ENCODE measurements around the gene RRAGD. TPM values are rescaled to one million over a fixed set of nuclear protein-coding genes. Genes with fewer than 3 reads are reported as not detected.

The RRAGD gene
- total RNA-seq, 1 experiment from 2014 or later = 27.8 TPM

GRCh38 chr6:89392823-89393222, 19.2 kb downstream of the RRAGD start:
- no peak for DNase-seq (ENCODE audit: low read depth, low spot score)
- ChIA-PET POLR2A (interaction anchor here (0.6 kb wide), 1 partner anchor 25 kb away, joined by 4 read pairs; no protein-coding TSS in a partner anchor), CTCF (no interaction called here)
- no TSS peak for BruUV-seq (replicated peaks)
- in situ Hi-C loops (cut with HindIII; ENCODE audit: low pct_unique_long_range_greater_than_20kb, low sequenced_read_pairs) = no loop called here
- Histone ChIP-seq H3K9me3 (ENCODE audit: control insufficient read depth, insufficient read depth, low read depth, low read length) (no peaks in the 10 kb centered on the region), H3K4me3 (ENCODE audit: low read depth in 2 of 2, low read length in 2 of 2) (no peak overlapping the region), H3K4me1 (ENCODE audit: control insufficient read depth, insufficient read depth, low read length) (no peaks in the 10 kb centered on the region), H3K27ac (ENCODE audit: low read length) (no peak overlapping the region), H3K27me3 (ENCODE audit: control insufficient read depth, insufficient read depth, low read length) (no peaks in the 10 kb centered on the region), H3K36me3 (ENCODE audit: control insufficient read depth, insufficient read depth, low read length) (no peaks in the 10 kb centered on the region)
- TF ChIP-seq CTCF (IDR thresholded peaks at IDR 0.05) (no peak), POLR2AphosphoS5 (IDR thresholded peaks at IDR 0.05; ENCODE audit: low read depth, low read length) (no peak), SIN3A (IDR thresholded peaks at IDR 0.05; ENCODE audit: borderline replicate concordance, insufficient read depth, low read depth, low read length) (no peak), TCF7L2 (IDR thresholded peaks at IDR 0.05; ENCODE audit: low read depth, low read length) (no peak)
- TF ChIP-seq, protein P1, sequence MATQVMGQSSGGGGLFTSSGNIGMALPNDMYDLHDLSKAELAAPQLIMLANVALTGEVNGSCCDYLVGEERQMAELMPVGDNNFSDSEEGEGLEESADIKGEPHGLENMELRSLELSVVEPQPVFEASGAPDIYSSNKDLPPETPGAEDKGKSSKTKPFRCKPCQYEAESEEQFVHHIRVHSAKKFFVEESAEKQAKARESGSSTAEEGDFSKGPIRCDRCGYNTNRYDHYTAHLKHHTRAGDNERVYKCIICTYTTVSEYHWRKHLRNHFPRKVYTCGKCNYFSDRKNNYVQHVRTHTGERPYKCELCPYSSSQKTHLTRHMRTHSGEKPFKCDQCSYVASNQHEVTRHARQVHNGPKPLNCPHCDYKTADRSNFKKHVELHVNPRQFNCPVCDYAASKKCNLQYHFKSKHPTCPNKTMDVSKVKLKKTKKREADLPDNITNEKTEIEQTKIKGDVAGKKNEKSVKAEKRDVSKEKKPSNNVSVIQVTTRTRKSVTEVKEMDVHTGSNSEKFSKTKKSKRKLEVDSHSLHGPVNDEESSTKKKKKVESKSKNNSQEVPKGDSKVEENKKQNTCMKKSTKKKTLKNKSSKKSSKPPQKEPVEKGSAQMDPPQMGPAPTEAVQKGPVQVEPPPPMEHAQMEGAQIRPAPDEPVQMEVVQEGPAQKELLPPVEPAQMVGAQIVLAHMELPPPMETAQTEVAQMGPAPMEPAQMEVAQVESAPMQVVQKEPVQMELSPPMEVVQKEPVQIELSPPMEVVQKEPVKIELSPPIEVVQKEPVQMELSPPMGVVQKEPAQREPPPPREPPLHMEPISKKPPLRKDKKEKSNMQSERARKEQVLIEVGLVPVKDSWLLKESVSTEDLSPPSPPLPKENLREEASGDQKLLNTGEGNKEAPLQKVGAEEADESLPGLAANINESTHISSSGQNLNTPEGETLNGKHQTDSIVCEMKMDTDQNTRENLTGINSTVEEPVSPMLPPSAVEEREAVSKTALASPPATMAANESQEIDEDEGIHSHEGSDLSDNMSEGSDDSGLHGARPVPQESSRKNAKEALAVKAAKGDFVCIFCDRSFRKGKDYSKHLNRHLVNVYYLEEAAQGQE (IDR thresholded peaks at IDR 0.05; ENCODE audit: insufficient read depth in 1 of 2, low read depth in 2 of 2, low read length in 1 of 2) = no peak
- ATAC-seq = no peak
- intact Hi-C loops (cut with micrococcal nuclease; ENCODE audit: unreplicated experiment) = no loop called here

DNA sequence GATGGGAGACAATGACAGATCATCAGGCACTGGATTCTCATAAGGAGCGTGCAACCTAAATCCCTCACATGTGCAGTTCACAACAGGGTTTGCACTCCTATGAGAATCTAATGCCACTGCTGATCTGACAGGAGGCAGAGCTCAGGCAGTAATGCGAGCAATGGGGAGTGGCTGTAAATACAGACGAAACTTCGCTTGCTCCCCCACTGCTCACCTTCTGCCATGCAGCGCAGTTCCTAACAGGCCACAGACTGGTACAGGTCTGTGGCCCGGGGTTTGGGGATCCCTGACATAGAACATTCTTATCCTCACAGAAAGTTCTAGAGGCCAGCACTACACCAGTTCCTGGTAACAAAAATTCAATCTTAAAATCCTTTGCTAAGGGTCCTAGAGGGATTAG, 23.2 kb downstream of the RRAGD start:
- H3K9me3 ChIP-seq (ENCODE audit: control insufficient read depth, insufficient read depth, low read depth, low read length) = no peaks in the 10 kb centered on the region
- no peak overlapping the region for H3K4me3 ChIP-seq (ENCODE audit: low read depth in 2 of 2, low read length in 2 of 2)
- TF ChIP-seq POLR2AphosphoS5 (IDR thresholded peaks at IDR 0.05; ENCODE audit: low read depth, low read length) (no peak), TCF7L2 (IDR thresholded peaks at IDR 0.05; ENCODE audit: low read depth, low read length) (no peak), SIN3A (IDR thresholded peaks at IDR 0.05; ENCODE audit: borderline replicate concordance, insufficient read depth, low read depth, low read length) (no peak), CTCF (IDR thresholded peaks at IDR 0.05) (no peak)
- TF ChIP-seq, protein P1 (IDR thresholded peaks at IDR 0.05; ENCODE audit: insufficient read depth in 1 of 2, low read depth in 2 of 2, low read length in 1 of 2) = no peak
- DNase-seq (ENCODE audit: low read depth, low spot score) = no peak
- no peak overlapping the region for H3K27ac ChIP-seq (ENCODE audit: low read length)
- BruUV-seq (replicated peaks) = no TSS peak
- no peak for ATAC-seq
- CTCF ChIA-PET = no interaction called here
- H3K36me3 ChIP-seq (ENCODE audit: control insufficient read depth, insufficient read depth, low read length) = no peaks in the 10 kb centered on the region
- H3K27me3 ChIP-seq (ENCODE audit: control insufficient read depth, insufficient read depth, low read length) = no peaks in the 10 kb centered on the region
- intact Hi-C loops (cut with micrococcal nuclease; ENCODE audit: unreplicated experiment) (no loop called here), in situ Hi-C loops (cut with HindIII; ENCODE audit: low pct_unique_long_range_greater_than_20kb, low sequenced_read_pairs) (no loop called here)
- H3K4me1 ChIP-seq (ENCODE audit: control insufficient read depth, insufficient read depth, low read length) = no peaks in the 10 kb centered on the region
- POLR2A ChIA-PET = no interaction called here

Data from Panc1 (cell line).